Measurements from ENCODE around the gene OS9.
A peak's percentile ranks its signal among the peaks of the same experiment; 100 is the strongest.

Gene OS9

GRCh38 chr12:57736741-57737466 lies 43.0 kb downstream of the OS9 start:
- DNase-seq = no peak

GRCh38 chr12:57737467-57738460 lies 43.8 kb downstream of the OS9 start:
- DNase-seq = no peak

GRCh38 chr12:57738661-57739237 lies 44.8 kb downstream of the OS9 start, which contains the start of gene AGAP2:
AGAP2 (minus strand) TSS chr12:57738742; CDS start chr12:57738246, 496 bp downstream.
- DNase-seq = no peak

GRCh38 chr12:57739387-57739786 lies 45.5 kb downstream of the OS9 start:
- no peak for DNase-seq

- DNase-seq = no peak
These were observed 46.1 kb downstream of the OS9 start for GRCh38 chr12:57739914-57740538.

- DNase-seq = peak; percentile 90
These were observed 46.9 kb downstream of the OS9 start for GRCh38 chr12:57740656-57741412.

DNA sequence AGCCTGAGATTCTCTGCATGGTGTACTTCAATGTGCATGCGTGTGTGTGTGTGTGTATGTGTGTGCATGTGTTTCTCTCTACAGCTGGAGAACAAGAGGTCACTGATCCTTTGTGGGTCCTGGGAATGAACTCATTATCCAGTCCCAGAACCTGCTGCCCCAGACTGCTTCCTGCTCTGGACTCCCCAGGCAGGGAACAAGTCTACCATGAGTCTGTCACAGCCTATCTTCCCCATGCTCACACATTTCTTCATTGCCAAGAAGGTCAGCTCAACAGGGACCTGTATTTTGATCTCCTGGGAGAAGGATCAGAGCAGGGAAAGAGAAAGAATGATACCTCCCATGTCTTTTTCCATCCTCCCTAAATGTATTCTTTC lies 47.5 kb downstream of the OS9 start:
- no peak for DNase-seq

GRCh38 chr12:57741844-57742738 lies 48.2 kb downstream of the OS9 start:
- peak; percentile 90 for DNase-seq

DNA sequence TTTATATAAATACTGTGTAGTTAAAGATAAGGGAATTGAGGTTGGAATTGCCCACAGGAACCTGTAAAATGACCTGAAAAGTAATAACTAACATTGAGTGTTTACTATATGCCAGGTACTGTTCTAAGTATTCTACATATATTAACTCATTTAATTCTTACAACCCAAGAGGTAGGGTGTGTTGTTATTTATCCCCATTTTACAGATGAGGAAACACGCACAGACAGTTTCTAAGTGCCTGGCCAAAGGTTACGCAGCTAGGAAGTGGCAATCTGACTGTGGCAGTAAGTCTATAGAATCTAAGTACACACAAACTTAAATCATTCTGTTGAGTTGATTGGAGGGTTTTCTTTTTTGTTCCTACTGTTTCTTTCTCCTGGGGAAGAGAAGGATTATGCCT lies 49.8 kb downstream of the OS9 start:
- no peak for DNase-seq

DNA sequence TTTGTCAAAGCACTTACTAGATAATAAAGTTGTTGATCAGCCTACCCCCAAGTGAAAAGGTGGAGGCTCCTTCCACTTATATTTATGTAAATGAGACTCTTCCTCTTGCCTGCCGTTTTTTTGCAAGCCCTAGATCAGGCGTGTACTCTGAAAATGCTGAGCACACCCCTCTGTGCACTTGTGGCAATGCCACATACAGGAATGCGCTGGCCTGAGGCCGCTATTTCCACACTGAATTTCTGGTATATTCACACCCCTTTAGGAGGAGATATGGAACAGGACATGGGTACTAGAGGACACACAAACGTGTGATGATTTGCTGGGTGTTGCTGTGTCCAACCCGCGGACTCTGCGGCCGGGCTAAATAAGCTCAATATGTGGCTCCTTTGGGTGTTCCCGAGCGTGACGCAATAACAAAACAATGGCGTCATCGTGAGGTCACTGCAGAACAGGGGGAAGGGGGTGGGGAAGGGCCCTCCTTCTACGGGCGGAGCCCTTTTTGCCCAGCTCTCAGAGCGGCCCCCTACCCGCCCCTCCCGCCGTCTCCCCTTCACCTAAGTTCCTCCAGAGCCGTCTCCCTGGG lies 50.4 kb downstream of the OS9 start:
- DNase-seq = peak; percentile 88

GRCh38 chr12:57744777-57745484 lies 51.0 kb downstream of the OS9 start, which contains the start of gene TSPAN31:
TSPAN31 (plus strand) TSS chr12:57745039; CDS start chr12:57745155, 116 bp downstream.
- DNase-seq = peak; percentile 97

- DNase-seq = no peak
These were observed 51.6 kb downstream of the OS9 start for GRCh38 chr12:57745485-57745881.

GRCh38 chr12:57746025-57746424 lies 52.1 kb downstream of the OS9 start:
- no peak for DNase-seq

DNA sequence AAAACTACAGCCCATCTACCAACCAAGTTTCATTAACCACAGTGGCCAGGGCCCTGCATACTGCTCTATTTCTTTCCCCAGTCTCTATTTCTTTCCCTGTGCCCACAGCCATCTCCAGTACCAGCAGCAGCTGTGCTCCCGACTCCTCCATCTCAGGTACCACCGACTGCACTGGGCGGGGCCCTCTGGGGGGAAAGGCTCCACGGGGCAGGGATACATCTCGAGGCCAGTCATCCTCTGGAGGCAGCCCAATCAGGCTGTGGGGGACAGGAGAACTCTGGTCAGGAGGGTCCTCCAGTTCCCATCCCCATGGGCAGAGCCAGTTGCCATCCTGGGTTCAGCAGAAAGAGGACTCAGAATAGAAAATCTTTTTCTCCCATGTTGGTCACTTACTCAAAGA lies 55.1 kb downstream of the OS9 start:
- no peak for DNase-seq

DNA sequence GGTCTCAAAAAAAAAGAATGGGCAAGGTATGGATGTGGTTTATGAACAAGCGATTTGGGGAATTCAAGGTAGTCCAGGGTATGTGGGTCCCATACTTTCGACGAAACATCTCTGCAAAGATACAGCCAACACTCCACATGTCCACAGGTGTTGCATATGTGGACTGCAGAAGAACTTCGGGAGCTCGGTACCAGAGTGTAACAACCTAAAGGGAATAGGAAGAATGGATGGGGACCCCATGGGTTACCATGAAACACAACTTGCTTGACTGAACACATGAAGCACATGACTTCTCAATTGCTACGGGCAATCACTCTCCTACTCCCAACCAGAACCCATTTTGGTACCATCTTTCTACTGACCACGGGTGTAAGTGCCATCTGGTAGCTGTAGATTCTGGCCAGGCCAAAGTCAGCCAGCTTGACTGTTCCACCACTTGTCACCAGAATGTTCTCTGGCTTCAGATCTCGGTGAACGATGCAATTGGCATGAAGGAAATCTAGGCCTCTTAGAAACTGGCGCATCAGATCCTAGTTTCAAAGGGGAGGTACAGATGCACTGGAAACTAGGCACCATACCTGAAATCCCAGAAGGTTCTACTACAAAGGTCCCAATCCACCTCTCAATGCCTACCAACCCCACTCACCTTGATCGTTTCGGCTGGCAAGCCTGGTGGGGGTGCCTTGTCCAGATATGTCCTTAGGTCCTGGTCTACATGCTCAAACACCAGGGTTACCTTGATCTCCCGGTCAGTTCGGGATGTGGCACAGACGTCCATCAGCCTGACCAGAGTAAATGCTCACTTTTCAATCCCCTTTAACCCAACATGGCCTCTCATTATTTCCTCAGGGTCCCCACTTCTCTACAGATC lies 56.9 kb downstream of the OS9 start:
- DNase-seq = no peak

- DNase-seq = no peak
These were observed 57.5 kb downstream of the OS9 start for GRCh38 chr12:57751432-57751787.

- peak; percentile 100 for DNase-seq
These were observed 58.1 kb downstream of the OS9 start, which contains the start of gene CDK4 for GRCh38 chr12:57751788-57752667. CDK4 (minus strand) TSS chr12:57752310; CDS start chr12:57751717, 593 bp downstream.

DNA sequence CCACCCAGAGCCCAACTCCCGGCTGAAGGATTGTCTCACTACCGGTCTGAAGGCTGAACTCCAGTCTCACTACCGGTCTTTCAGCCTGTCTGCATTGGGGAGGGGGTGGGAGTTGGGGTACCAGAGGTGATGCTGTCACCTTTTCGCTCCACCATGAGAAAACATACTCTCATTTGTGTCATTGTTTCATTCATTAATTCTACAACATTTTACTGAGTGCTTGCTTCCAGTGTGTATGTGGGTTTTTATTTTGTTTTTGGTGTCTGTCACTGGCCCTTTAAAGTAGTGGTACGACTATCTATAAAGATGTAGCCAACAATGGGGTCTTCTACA lies 58.7 kb downstream of the OS9 start:
- DNase-seq = no peak

Measured in CD4-positive, alpha-beta T cell treated with Interleukin-21 for 1 hour (primary cell).